ENCODE results near the gene SERPINA3. TPM values are rescaled to one million over a fixed set of nuclear protein-coding genes. Genes with fewer than 3 reads are reported as not detected.
"Not testable (repeated sequence)": the region's sequence is repeated elsewhere in the genome, so short reads cannot be mapped to it uniquely, and the experiment has no call there.

SERPINA3 gene
- total and polyA plus RNA-seq, 5 donors = 56.4 to 390 (median 192) TPM

DNA sequence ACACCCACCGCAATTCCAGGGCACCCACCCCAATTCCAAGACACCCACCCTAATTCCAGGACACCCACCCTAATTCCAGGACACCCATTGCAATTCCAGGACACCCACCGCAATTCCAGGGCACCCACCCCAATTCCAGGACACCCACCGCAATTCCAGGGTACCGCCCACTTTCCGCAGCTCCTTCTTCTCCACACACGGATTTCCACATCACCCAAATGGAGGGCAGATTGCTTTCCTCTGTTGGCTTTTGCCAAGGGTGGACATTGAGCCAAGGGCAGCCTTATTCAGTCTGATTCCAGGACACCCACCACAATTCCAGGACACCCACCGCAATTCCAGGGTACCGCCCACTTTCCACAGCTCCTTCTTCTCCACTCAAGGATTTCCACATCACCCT, 25.6 kb downstream of the SERPINA3 start:
- intact Hi-C loops (cut with DNase I); DNase-seq; H3K4me3 ChIP-seq (ENCODE audit: low read length); H3K4me1 ChIP-seq (ENCODE audit: control insufficient read depth, insufficient read depth, low read length); H3K27me3 ChIP-seq (ENCODE audit: control insufficient read depth, insufficient read depth); H3K9me3 ChIP-seq (ENCODE audit: control insufficient read depth, low read length); H3K27ac ChIP-seq (ENCODE audit: low read length); ATAC-seq: not testable (repeated sequence)
- 85% methylated on average over 8 of the region's 8 CpGs for WGBS

DNA sequence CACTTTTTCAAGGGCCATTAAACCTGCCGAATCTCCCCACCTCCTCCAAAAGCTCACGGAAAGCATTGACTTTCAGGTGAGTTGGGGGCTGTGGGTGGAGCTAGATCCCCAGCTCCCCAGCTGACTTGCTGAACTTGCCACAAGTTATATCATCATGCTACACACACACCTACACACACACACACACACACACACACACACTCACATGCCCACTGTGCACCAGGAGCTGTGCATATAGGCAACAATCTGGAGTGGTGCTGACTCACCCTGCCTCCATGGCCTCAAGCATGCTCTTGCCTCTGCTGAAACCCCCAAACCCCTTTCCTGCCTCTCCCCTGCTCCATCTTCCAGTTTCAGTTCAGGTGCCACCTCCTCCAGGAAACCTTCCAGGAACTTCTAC, 26.1 kb downstream of the SERPINA3 start:
- WGBS = 84% methylated on average over 2 of the region's 2 CpGs
- Histone ChIP-seq H3K27me3 (ENCODE audit: control insufficient read depth, insufficient read depth) (no peaks in the 10 kb centered on the region), H3K9me3 (ENCODE audit: control insufficient read depth, low read length) (no peaks in the 10 kb centered on the region), H3K27ac (ENCODE audit: low read length) (no peak overlapping the region), H3K4me1 (ENCODE audit: control insufficient read depth, insufficient read depth, low read length) (no peaks in the 10 kb centered on the region), H3K4me3 (ENCODE audit: low read length) (no peak overlapping the region)
- DNase-seq (no peak), ATAC-seq (peak in 1 of 2 donors; percentile 26)
- intact Hi-C loops (cut with DNase I) = no loop called here

DNA sequence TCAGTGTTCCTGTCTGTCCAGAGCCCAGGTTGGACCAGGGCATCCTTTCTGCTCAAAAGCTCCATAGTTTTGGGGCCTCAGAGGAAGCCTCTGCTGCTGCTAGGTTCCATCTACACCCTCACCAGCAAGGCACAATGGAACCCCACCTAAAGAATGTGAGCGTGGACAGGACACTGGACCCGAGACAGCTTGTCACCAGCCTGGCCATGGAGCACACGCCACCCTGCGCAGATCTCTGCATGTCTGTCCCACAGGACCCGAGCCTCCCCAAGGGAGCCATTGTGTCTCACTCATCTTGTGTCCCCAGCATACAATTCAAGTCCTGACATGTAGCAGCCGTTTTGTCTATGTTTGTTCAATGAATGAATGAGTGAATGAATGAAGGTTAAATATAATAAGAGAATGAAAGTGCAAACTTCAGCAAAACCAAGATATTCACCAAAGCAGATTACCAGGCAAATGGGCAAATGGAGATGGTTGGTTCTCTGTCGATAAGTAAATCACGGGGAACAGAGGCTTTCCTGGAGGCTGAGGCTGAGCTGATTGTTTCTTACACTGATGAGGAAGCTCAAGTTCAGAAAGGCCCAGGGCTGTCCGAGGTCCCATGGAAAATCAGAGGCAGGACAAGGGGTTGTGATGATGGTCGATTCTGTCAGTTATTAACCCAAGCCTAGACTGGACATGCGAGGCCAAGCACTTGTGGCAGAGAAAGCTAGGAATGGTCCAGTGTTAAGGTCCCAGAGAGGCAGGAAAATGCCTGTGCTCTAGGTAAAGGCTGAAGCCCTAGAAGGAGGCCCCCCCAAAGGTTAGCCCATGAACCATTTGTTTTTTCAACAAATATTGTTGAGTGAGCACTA, 27.0 kb downstream of the SERPINA3 start:
- Histone ChIP-seq H3K27me3 (ENCODE audit: control insufficient read depth, insufficient read depth) (no peaks in the 10 kb centered on the region), H3K4me1 (ENCODE audit: control insufficient read depth, insufficient read depth, low read length) (no peaks in the 10 kb centered on the region), H3K27ac (ENCODE audit: low read length) (no peak overlapping the region), H3K4me3 (ENCODE audit: low read length) (no peak overlapping the region), H3K9me3 (ENCODE audit: control insufficient read depth, low read length) (no peaks in the 10 kb centered on the region)
- no peak for DNase-seq
- intact Hi-C loops (cut with DNase I) = no loop called here
- WGBS = 82% methylated on average over 11 of the region's 11 CpGs
- no peak for ATAC-seq

DNA sequence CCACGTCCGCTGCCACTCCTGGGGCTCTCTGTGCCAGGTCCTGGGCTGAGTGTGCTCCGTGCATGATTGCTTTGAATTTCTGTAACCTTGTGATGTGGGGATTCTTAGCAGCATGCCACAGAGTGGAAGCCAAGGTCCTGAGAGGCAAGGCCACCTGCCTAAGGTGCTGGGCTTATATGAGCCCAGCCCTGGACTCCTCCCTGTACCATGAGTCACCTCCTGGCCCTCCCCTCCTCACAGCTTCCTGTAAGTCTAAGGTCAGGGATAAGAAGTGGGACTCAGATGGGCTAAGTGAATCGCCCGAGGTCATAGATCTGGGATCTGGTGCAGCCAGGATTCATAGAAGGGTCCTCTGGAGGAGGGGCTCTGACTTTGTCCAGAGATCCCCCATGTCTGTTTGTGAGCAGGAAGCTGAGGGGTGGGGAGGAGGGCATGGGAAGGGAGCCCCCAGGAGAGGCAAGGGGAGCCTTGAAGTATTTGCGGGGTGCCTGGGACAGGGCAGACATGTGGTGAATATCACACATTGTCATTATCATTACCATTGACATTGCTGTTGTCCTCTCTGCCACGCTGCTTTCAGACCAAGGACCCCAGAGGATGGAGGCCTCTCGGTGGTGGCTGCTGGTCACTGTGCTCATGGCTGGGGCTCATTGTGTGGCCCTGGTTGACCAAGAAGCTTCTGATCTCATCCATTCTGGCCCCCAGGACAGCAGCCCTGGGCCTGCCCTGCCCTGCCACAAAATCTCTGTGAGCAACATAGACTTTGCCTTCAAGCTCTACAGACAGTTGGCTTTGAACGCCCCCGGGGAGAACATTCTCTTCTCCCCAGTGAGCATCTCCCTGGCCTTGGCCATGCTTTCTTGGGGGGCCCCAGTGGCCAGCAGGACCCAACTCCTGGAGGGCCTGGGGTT, 28.8 kb downstream of the SERPINA3 start:
- no peaks in the 10 kb centered on the region for H3K9me3 ChIP-seq (ENCODE audit: control insufficient read depth, low read length)
- WGBS = 85% methylated on average over 10 of the region's 10 CpGs
- H3K27me3 ChIP-seq (ENCODE audit: control insufficient read depth, insufficient read depth) = no peaks in the 10 kb centered on the region
- H3K4me3 ChIP-seq (ENCODE audit: low read length) = no peak overlapping the region
- DNase-seq (no peak), ATAC-seq (no peak)
- H3K27ac ChIP-seq (ENCODE audit: low read length) = no peak overlapping the region
- H3K4me1 ChIP-seq (ENCODE audit: control insufficient read depth, insufficient read depth, low read length) = no peaks in the 10 kb centered on the region
- intact Hi-C loops (cut with DNase I) = no loop called here

DNA sequence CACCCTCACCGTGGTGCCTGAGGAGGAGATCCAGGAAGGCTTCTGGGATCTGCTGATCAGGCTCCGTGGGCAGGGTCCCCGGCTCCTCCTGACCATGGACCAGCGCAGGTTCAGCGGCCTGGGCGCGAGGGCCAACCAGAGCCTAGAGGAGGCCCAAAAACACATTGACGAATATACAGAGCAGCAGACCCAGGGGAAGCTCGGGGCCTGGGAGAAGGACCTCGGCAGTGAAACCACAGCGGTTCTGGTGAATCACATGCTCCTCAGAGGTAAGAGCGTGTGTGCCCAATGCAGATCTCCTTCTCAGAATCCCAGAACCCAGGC, 29.4 kb downstream of the SERPINA3 start:
- no peaks in the 10 kb centered on the region for H3K9me3 ChIP-seq (ENCODE audit: control insufficient read depth, low read length)
- H3K4me3 ChIP-seq (ENCODE audit: low read length) = no peak overlapping the region
- H3K4me1 ChIP-seq (ENCODE audit: control insufficient read depth, insufficient read depth, low read length) = no peaks in the 10 kb centered on the region
- H3K27ac ChIP-seq (ENCODE audit: low read length) = no peak overlapping the region
- intact Hi-C loops (cut with DNase I) = no loop called here
- 90% methylated on average over 12 of the region's 12 CpGs for WGBS
- ATAC-seq (no peak), DNase-seq (no peak)
- H3K27me3 ChIP-seq (ENCODE audit: control insufficient read depth, insufficient read depth) = no peaks in the 10 kb centered on the region

DNA sequence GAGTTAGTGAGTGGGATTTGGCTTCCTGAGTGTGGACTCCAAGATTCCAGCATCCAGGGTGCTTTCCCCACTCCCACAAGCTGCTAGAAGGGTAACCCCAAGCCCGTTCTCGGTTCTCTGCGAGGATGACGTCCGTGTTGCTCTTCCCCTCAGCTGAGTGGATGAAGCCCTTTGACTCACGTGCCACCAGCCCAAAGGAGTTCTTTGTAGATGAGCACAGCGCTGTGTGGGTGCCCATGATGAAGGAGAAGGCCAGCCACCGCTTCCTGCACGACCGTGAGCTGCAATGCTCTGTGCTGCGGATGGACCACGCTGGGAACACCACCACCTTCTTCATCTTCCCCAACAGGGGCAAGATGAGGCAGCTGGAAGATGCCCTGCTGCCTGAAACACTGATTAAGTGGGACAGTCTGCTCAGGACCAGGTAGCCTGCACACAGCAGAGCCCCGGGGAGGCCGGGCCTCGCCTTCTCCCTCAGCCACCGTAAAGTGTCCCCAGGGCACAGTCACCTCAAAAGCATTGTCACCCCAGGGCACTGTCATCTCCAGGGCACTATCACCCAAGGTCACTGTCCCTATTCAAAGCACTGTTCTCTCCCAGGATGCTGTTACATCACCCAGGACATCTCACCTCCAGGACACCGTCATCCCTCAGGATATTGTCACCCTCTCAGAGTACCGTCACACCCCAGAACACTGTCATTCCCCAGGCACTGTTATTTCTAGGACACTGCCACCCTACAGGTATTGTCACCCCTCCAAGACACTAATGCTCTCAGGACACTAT, 31.3 kb downstream of the SERPINA3 start:
- WGBS = 85% methylated on average over 18 of the region's 18 CpGs
- no peak for ATAC-seq

DNA sequence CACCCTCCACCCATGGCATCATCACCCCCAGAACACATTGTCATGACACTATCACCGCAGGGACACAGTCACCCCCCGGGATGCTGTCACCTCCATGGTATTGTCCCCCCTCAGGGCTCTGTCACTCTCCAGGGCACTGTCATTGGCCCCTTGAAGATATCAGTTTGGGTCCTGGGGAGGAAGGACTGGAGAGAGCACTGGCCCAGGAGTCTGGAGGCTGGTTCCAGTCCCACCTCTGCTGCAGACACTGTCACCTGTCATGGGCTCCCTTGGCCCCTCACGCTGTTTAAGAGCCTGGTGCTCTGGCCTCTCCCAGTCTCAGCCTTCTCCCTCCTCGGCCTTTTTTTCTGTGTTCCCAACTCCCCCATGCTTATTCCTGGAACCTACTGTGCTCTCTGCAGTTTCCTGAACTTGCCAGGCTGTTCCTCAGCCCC, 31.9 kb downstream of the SERPINA3 start:
- WGBS = 76% methylated on average over 4 of the region's 4 CpGs
- Histone ChIP-seq H3K27me3 (ENCODE audit: control insufficient read depth, insufficient read depth) (no peaks in the 10 kb centered on the region), H3K27ac (ENCODE audit: low read length) (no peak overlapping the region), H3K4me1 (ENCODE audit: control insufficient read depth, insufficient read depth, low read length) (no peaks in the 10 kb centered on the region), H3K4me3 (ENCODE audit: low read length) (no peak overlapping the region), H3K9me3 (ENCODE audit: control insufficient read depth, low read length) (peaks cover 5% of the 10 kb centered on the region)
- intact Hi-C loops (cut with DNase I) = no loop called here
- ATAC-seq (no peak), DNase-seq (no peak)

More for the DNA sequence above, 31.3 kb downstream of the SERPINA3 start:
- Histone ChIP-seq H3K27ac (ENCODE audit: low read length) (no peak overlapping the region), H3K4me3 (ENCODE audit: low read length) (no peak overlapping the region), H3K9me3 (ENCODE audit: control insufficient read depth, low read length) (no peaks in the 10 kb centered on the region), H3K4me1 (ENCODE audit: control insufficient read depth, insufficient read depth, low read length) (no peaks in the 10 kb centered on the region), H3K27me3 (ENCODE audit: control insufficient read depth, insufficient read depth) (no peaks in the 10 kb centered on the region)
- intact Hi-C loops (cut with DNase I) = no loop called here
- DNase-seq = no peak

DNA sequence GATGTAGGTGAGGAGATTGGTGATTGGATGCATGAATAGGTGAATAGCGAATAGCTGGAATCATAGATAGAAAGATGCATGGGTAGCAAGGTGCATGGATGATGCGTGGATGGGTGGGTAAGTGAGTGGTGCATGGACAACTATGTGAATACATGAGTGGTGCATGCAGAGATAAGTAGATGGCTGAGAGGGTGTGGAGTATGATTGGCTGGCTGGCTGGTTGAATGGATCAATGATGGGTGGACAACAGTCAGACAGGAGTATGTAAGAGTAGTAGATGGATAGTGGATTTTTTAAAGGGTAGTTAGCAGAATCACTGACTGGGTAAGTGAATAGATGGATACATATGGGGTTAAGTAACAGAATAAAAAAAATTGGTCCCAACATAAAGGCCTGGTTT, 33.9 kb downstream of the SERPINA3 start:
- Histone ChIP-seq H3K4me3 (ENCODE audit: low read length) (no peak overlapping the region), H3K27me3 (ENCODE audit: control insufficient read depth, insufficient read depth) (no peaks in the 10 kb centered on the region), H3K4me1 (ENCODE audit: control insufficient read depth, insufficient read depth, low read length) (no peaks in the 10 kb centered on the region), H3K9me3 (ENCODE audit: control insufficient read depth, low read length) (peaks cover 5% of the 10 kb centered on the region), H3K27ac (ENCODE audit: low read length) (no peak overlapping the region)
- intact Hi-C loops (cut with DNase I) = no loop called here
- ATAC-seq (no peak), DNase-seq (no peak)
- 94% methylated on average over 2 of the region's 2 CpGs for WGBS

DNA sequence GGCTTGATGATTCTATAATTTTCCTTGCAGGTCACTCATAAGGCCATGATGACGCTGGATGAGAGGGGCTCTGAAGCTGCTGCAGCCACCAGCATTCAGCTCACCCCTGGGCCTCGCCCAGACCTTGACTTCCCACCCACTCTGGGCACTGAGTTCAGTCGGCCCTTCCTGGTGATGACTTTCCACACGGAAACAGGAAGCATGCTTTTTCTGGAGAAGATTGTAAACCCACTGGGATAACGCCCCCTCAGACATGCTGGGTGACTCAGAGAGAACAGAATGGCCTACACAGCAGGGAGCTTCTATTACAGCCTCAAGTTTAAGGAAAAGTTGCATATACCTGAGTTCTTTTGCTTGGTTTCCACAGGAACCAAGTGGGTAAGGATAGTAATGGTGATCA, 34.3 kb downstream of the SERPINA3 start:
- Histone ChIP-seq H3K27me3 (ENCODE audit: control insufficient read depth, insufficient read depth) (no peaks in the 10 kb centered on the region), H3K9me3 (ENCODE audit: control insufficient read depth, low read length) (peaks cover 5% of the 10 kb centered on the region), H3K4me1 (ENCODE audit: control insufficient read depth, insufficient read depth, low read length) (no peaks in the 10 kb centered on the region), H3K4me3 (ENCODE audit: low read length) (no peak overlapping the region), H3K27ac (ENCODE audit: low read length) (no peak overlapping the region)
- DNase-seq (no peak), ATAC-seq (peak in 1 of 2 donors; percentile 33)
- intact Hi-C loops (cut with DNase I) = no loop called here
- whole genome bisulfite sequencing = 34% methylated on average over 5 of the region's 5 CpGs

DNA sequence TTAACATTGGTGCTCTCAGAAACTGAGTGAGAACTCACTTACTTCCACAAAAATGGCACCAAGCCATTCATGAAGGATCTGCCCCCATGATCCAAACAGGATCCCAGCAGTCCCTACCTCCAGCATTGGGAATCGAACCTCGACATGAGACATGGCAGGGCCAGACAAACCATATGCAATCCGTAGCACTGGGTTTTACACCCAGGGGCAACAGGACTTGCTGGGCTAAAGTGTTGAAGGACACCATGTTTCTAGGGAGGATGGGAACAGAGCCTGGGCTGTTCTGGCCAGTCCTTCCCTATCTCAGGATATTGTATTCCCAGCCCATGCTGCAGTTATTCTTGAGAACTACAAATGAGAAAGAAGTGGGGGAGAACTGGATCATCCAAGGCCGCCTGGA, 36.6 kb downstream of the SERPINA3 start:
- H3K27ac ChIP-seq (ENCODE audit: low read length) = no peak overlapping the region
- no peaks in the 10 kb centered on the region for H3K27me3 ChIP-seq (ENCODE audit: control insufficient read depth, insufficient read depth)
- H3K4me1 ChIP-seq (ENCODE audit: control insufficient read depth, insufficient read depth, low read length) = no peaks in the 10 kb centered on the region
- peaks cover 5% of the 10 kb centered on the region for H3K9me3 ChIP-seq (ENCODE audit: control insufficient read depth, low read length)
- H3K4me3 ChIP-seq (ENCODE audit: low read length) = no peak overlapping the region
- 79% methylated on average over 4 of the region's 4 CpGs for WGBS
- intact Hi-C loops (cut with DNase I) = no loop called here
- DNase-seq (no peak), ATAC-seq (no peak)

Measured in right cardiac atrium (tissue), 5 donors.